ENCODE results near the gene DHDH. TPM values are rescaled to one million over a fixed set of nuclear protein-coding genes. Genes with fewer than 3 reads are reported as not detected.

The DHDH gene
- total and polyA plus RNA-seq, 2 of the 13 experiments (the other 11 are each of a cell fraction or from before 2014, with no cell fraction given) = 0.13 to 0.91 TPM

GRCh38 chr19:48967346-48968178 is 34.1 kb downstream of the DHDH start (continued):
- TF ChIP-seq ELK4 (CRISPR knock-in tag; IDR thresholded peaks at IDR 0.05; ENCODE audit: borderline replicate concordance) (no peak), CEBPG (CRISPR knock-in tag; IDR thresholded peaks at IDR 0.05) (peak; percentile 16; the same call in 1 of the 2 replicates), HNRNPH1 (optimal IDR thresholded peaks at IDR 0.05; ENCODE audit: low read depth, low read length) (peak; percentile 91), ZNF317 (CRISPR knock-in tag; IDR thresholded peaks at IDR 0.05) (peak; percentile 65; the same call in 1 of the 2 replicates), ZNF607 (CRISPR knock-in tag; IDR thresholded peaks at IDR 0.05; ENCODE audit: borderline replicate concordance) (no peak), ZNF609 (CRISPR knock-in tag; IDR thresholded peaks at IDR 0.05; ENCODE audit: borderline replicate concordance) (no peak), ZBTB34 (CRISPR knock-in tag; IDR thresholded peaks at IDR 0.05) (0 out of 2 replicates have a peak, but pooled peaks have one; percentile 51), RERE (CRISPR knock-in tag; IDR thresholded peaks at IDR 0.05; ENCODE audit: low read depth) (0 out of 2 replicates have a peak, but pooled peaks have one; percentile 9), NFE2 (CRISPR knock-in tag; IDR thresholded peaks at IDR 0.05) (no peak), ZNF841 (CRISPR knock-in tag; IDR thresholded peaks at IDR 0.05; ENCODE audit: borderline replicate concordance) (no peak), PCBP2 (optimal IDR thresholded peaks at IDR 0.05; ENCODE audit: low read depth, low read length, poor library complexity, severe bottlenecking) (no peak), ZNF784 (CRISPR knock-in tag; IDR thresholded peaks at IDR 0.05; ENCODE audit: borderline replicate concordance) (no peak), SRF (IDR thresholded peaks at IDR 0.05; ENCODE audit: low read depth, low read length) (peak; percentile 27; the same call in 1 of the 2 replicates), EZH2 (conservative IDR thresholded peaks at IDR 0.05; ENCODE audit: low read depth, low read length) (no peak)
